Loucy (cell line): ENCODE results near the gene ACOT11.
A peak's percentile ranks its signal among the peaks of the same experiment; 100 is the strongest.

ENCODE experiments used
- H2AFZ ChIP-seq: fragments of 200-600 bp; sonication (generic); 2 replicates; pipeline ENCODE4 v1.6.0; 2016; ENCODE audit warnings: antibody characterized with exemption, mild to moderate bottlenecking, low read length, moderate library complexity
- H3F3A ChIP-seq: fragments of 200-600 bp; 2 replicates; pipeline ENCODE4 v1.6.0; 2016; ENCODE audit warnings: antibody characterized with exemption, low read depth, mild to moderate bottlenecking
- H3K27me3 ChIP-seq: fragments of 200-600 bp; sonication (generic); 2 replicates; pipeline ENCODE4 v1.6.1; 2014; ENCODE audit warnings: low read length, mild to moderate bottlenecking; ENCODE audit not compliant: insufficient read depth, poor library complexity, severe bottlenecking
- H3K36me3 ChIP-seq: fragments of 200-600 bp; sonication (generic); 2 replicates; pipeline ENCODE4 v1.6.1; 2016; ENCODE audit warnings: low read length; ENCODE audit not compliant: insufficient read depth
- H3K4me1 ChIP-seq: fragments of 200-600 bp; sonication (generic); 2 replicates; pipeline ENCODE4 v1.5.1; 2014; ENCODE audit warnings: low read length, mild to moderate bottlenecking; ENCODE audit not compliant: insufficient read depth, poor library complexity, severe bottlenecking
- H3K4me2 ChIP-seq: fragments of 200-600 bp; sonication (generic); 2 replicates; pipeline ENCODE4 v1.6.0; 2014; ENCODE audit warnings: antibody characterized with exemption, low read length, low read depth, mild to moderate bottlenecking; ENCODE audit not compliant: poor library complexity, severe bottlenecking
- H3K4me3 ChIP-seq: fragments of 200-600 bp; sonication (generic); 2 replicates; pipeline ENCODE4 v1.5.1; 2014; ENCODE audit warnings: low read length, mild to moderate bottlenecking, mixed read lengths; ENCODE audit not compliant: poor library complexity, severe bottlenecking
- H3K79me2 ChIP-seq: fragments of 200-600 bp; sonication (generic); 2 replicates; pipeline ENCODE4 v1.6.1; 2014; ENCODE audit warnings: low read length; ENCODE audit not compliant: insufficient read depth
- H3K9ac ChIP-seq: fragments of 200-600 bp; sonication (generic); 2 replicates; pipeline ENCODE4 v1.6.0; 2014; ENCODE audit warnings: mild to moderate bottlenecking, low read depth, low read length, moderate library complexity; ENCODE audit not compliant: poor library complexity, severe bottlenecking
- H3K9me2 ChIP-seq: fragments of 200-600 bp; sonication (generic); replicated peaks from 2 replicates; pipeline ENCODE4 v1.6.1; 2016; ENCODE audit warnings: low read depth, low read length, mixed read lengths
- H3K9me3 ChIP-seq: fragments of 200-600 bp; sonication (generic); 2 replicates; pipeline ENCODE4 v1.6.1; 2014; ENCODE audit warnings: mild to moderate bottlenecking, antibody characterized with exemption, low read length, low read depth; ENCODE audit not compliant: insufficient read depth
- H4K20me1 ChIP-seq: fragments of 200-600 bp; sonication (generic); 2 replicates; pipeline ENCODE4 v1.6.0; 2014; ENCODE audit warnings: antibody characterized with exemption, low read length, mild to moderate bottlenecking; ENCODE audit not compliant: insufficient read depth, poor library complexity, severe bottlenecking
- CTCF ChIP-seq: fragments of 200-600 bp; sonication (generic); conservative IDR thresholded peaks from 2 replicates; pipeline ENCODE4 v1.5.1; 2014; ENCODE audit warnings: mild to moderate bottlenecking, antibody characterized with exemption, low read length
- EZH2phosphoT487 ChIP-seq: fragments of 200-600 bp; IDR thresholded peaks from 2 replicates; pipeline ENCODE4 v1.6.1; 2018; ENCODE audit warnings: antibody characterized with exemption, mild to moderate bottlenecking, moderate library complexity, borderline replicate concordance

The ACOT11 gene

GRCh38 chr1:54601730-54602129 is 53.7 kb downstream of the ACOT11 start:
- peaks cover 8% of the 10 kb centered on the region; the same call in 1 of the 2 replicates for H3F3A ChIP-seq
- no peak overlapping the region for H3K9ac ChIP-seq
- no peaks in the 10 kb centered on the region for H4K20me1 ChIP-seq
- no peaks in the 10 kb centered on the region for H3K27me3 ChIP-seq
- H3K36me3 ChIP-seq, result no peaks in the 10 kb centered on the region
- no peak overlapping the region for H3K4me3 ChIP-seq
- H3K9me3 ChIP-seq, result no peaks in the 10 kb centered on the region
- peaks cover 40% of the 10 kb centered on the region for H3K4me1 ChIP-seq
- no peak overlapping the region for H3K4me2 ChIP-seq
- H2AFZ ChIP-seq, result no peak overlapping the region
- no peaks in the 10 kb centered on the region for H3K79me2 ChIP-seq
- H3K9me2 ChIP-seq, result no peaks in the 10 kb centered on the region
- no peak for TF ChIP-seq EZH2phosphoT487
- TF ChIP-seq CTCF, result no peak

GRCh38 chr1:54602554-54602953 is 54.5 kb downstream of the ACOT11 start:
- no peaks in the 10 kb centered on the region for H3K27me3 ChIP-seq
- peaks cover 42% of the 10 kb centered on the region for H3K4me1 ChIP-seq
- no peak overlapping the region for H2AFZ ChIP-seq

GRCh38 chr1:54603241-54603640 is 55.2 kb downstream of the ACOT11 start:
- Histone ChIP-seq H3K9ac (peak overlapping the region; percentile 44), H3K27me3 (no peaks in the 10 kb centered on the region)

More at GRCh38 chr1:54602554-54602953, 54.5 kb downstream of the ACOT11 start:
- H3K9me2 ChIP-seq, result no peaks in the 10 kb centered on the region
- H3K9ac ChIP-seq, result no peak overlapping the region
- H3K9me3 ChIP-seq, result no peaks in the 10 kb centered on the region
- H3K79me2 ChIP-seq, result no peaks in the 10 kb centered on the region
- H3K36me3 ChIP-seq, result no peaks in the 10 kb centered on the region
- H3F3A ChIP-seq, result peaks cover 8% of the 10 kb centered on the region; the same call in 1 of the 2 replicates
- no peak overlapping the region for H3K4me2 ChIP-seq
- no peak for TF ChIP-seq EZH2phosphoT487
- TF ChIP-seq CTCF, result no peak
- H4K20me1 ChIP-seq, result no peaks in the 10 kb centered on the region
- H3K4me3 ChIP-seq, result no peak overlapping the region

More at GRCh38 chr1:54603241-54603640, 55.2 kb downstream of the ACOT11 start:
- H3K4me2 ChIP-seq, result peak overlapping the region; percentile 66
- H3K4me3 ChIP-seq, result no peak overlapping the region
- H3F3A ChIP-seq, result peaks cover 8% of the 10 kb centered on the region; the same call in 1 of the 2 replicates
- no peaks in the 10 kb centered on the region for H3K79me2 ChIP-seq
- H3K9me3 ChIP-seq, result no peaks in the 10 kb centered on the region
- H2AFZ ChIP-seq, result no peak overlapping the region
- H3K4me1 ChIP-seq, result peaks cover 36% of the 10 kb centered on the region
- TF ChIP-seq CTCF (no peak), EZH2phosphoT487 (no peak)
- no peaks in the 10 kb centered on the region for H4K20me1 ChIP-seq
- H3K9me2 ChIP-seq, result no peaks in the 10 kb centered on the region
- no peaks in the 10 kb centered on the region for H3K36me3 ChIP-seq
